ENCODE data around the gene CMSS1.
A peak's percentile ranks its signal among the peaks of the same experiment; 100 is the strongest.
"Not testable (repeated sequence)": the region's sequence is repeated elsewhere in the genome, so short reads cannot be mapped to it uniquely, and the experiment has no call there.

CMSS1 gene

DNA sequence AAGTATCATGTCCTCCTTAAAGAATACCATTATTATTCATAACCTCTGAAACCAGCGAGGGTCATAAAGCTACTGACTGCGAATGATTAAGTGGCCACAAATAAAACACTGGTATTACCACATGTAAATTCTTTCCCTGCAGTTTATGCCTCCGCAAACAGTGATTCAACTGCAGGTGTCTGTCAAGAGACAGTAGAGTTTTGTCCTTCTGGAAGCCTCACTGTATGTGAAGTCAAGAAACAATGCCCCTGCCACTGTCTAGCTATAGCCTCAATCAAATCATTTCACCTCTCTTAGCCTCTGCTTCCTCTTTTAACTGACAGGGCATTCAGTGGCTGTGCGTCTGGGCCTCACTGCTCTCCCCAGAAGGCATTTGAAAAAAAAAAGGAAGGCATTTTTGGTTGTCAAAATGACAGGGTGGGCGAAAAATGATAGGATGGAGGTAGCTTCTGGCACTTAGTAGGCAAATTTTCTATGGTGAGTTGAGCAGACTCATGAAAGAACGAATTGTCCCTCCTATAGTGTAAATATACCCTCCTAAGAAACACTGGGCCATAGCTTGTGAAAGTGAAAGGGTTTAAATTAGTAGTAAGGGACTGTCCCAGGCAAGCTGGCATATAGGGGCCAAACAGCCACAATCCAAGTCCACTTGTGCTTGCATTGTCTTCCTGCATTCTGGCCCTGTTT lies 229.9 kb downstream of the CMSS1 start:
- CTCF ChIA-PET, result no interaction called here

DNA sequence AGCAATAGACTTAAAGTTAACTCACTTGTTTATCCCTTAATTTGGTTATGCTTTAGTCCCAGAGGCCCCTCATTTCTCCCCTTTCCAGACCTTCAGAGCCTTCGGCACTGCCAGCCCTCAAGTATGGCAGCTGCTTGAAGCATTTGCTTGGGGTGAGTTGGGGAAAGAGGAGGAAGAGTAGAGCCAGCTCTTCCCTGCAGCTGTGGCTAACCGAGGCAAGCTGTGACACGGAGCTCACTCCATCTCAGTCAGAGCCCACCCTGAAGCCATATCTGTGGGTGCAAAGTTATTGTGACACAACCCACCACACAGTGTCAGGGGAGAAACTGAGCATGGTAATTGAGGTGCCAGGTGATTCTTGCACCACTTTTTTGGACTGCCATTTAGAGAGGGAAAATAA lies 230.6 kb downstream of the CMSS1 start:
- CTCF ChIA-PET, result no interaction called here
- POLR2A ChIA-PET, result interaction anchor here (0.9 kb wide), 1 partner anchor 65 kb away, joined by 4 read pairs; no protein-coding TSS in a partner anchor
- no peak for DNase-seq (ENCODE audit: extremely low spot score)
- no peak for TF ChIP-seq ELF4 (IDR thresholded peaks at IDR 0.05)
- no peak for TF ChIP-seq FOXK2 (IDR thresholded peaks at IDR 0.05)
- TF ChIP-seq ARNT (IDR thresholded peaks at IDR 0.05), result no peak
- TF ChIP-seq CTBP1 (IDR thresholded peaks at IDR 0.05; ENCODE audit: borderline replicate concordance), result no peak
- TF ChIP-seq SUZ12 (IDR thresholded peaks at IDR 0.05), result no peak
- TF ChIP-seq, protein P1, sequence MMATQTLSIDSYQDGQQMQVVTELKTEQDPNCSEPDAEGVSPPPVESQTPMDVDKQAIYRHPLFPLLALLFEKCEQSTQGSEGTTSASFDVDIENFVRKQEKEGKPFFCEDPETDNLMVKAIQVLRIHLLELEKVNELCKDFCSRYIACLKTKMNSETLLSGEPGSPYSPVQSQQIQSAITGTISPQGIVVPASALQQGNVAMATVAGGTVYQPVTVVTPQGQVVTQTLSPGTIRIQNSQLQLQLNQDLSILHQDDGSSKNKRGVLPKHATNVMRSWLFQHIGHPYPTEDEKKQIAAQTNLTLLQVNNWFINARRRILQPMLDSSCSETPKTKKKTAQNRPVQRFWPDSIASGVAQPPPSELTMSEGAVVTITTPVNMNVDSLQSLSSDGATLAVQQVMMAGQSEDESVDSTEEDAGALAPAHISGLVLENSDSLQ (IDR thresholded peaks at IDR 0.05), result no peak
- TF ChIP-seq FOXM1 (IDR thresholded peaks at IDR 0.05; ENCODE audit: borderline replicate concordance), result no peak
- TF ChIP-seq FOXA1 (IDR thresholded peaks at IDR 0.05), result no peak
- no peak for TF ChIP-seq NFRKB (IDR thresholded peaks at IDR 0.05)
- no peak for TF ChIP-seq HDGF (IDR thresholded peaks at IDR 0.05; ENCODE audit: borderline replicate concordance)
- TF ChIP-seq LEF1 (IDR thresholded peaks at IDR 0.05; ENCODE audit: borderline replicate concordance), result no peak

More for the DNA sequence above, 229.9 kb downstream of the CMSS1 start:
- TF ChIP-seq SUZ12 (IDR thresholded peaks at IDR 0.05), result no peak
- TF ChIP-seq BHLHE40 (IDR thresholded peaks at IDR 0.05; ENCODE audit: borderline replicate concordance), result no peak
- TF ChIP-seq, protein P1 (IDR thresholded peaks at IDR 0.05), result peak; percentile 65
- TF ChIP-seq FOXK2 (IDR thresholded peaks at IDR 0.05), result no peak
- POLR2A ChIA-PET, result interaction anchor here (0.9 kb wide), 1 partner anchor 65 kb away, joined by 4 read pairs; no protein-coding TSS in a partner anchor
- DNase-seq (ENCODE audit: extremely low spot score), result no peak

DNA sequence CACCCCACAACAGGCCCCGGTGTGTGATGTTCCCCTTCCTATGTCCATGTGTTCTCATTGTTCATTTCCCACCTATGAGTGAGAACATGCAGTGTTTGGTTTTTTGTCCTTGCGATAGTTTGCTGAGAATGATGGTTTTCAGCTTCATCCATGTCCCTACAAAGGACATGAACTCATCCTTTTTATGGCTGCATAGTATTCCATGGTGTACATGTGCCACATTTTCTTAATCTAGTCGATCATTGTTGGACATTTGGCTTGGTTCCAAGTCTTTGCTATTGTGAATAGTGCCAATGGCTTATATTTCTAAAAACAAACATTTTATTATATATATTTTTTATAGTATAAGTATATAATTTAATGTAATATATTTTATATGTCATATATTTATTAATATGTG lies 233.9 kb downstream of the CMSS1 start:
- DNase-seq (ENCODE audit: extremely low spot score); CTCF ChIA-PET; POLR2A ChIA-PET: not testable (repeated sequence)

DNA sequence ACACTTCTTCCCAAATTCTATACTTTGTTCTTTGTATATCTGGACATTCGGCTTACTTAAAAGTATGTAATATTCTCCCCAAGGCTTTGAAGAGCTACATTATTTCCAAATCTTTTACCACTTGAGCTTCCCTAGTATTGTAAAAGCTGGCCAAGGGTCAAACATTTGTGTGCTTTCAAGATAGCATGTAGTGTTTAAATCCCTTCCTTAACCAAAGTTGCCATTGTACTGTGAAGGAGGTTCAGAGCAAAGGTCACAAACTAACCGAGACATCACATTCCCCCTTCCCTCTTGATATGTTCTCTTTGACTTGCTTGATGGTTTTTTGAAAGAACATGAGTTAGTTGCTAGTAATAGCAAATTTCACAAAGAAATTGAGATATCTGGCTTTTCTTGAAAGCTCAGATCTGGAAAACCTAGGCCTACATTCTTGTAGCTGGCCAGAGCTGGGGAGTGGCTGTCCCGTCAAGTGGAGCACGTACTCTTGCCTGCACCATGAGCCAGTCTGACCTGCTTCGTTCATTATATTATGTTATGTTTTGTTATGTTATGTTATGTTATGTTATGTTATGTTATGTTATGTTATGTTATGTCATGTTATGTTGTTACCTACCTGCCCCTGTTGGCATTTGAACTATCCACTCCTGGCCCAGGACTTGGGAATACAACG lies 236.4 kb downstream of the CMSS1 start:
- no peak for TF ChIP-seq TARDBP (IDR thresholded peaks at IDR 0.05)
- no peak for TF ChIP-seq ELF4 (IDR thresholded peaks at IDR 0.05)
- no peak for DNase-seq (ENCODE audit: extremely low spot score)
- CTCF ChIA-PET, result no interaction called here
- POLR2A ChIA-PET, result no interaction called here

DNA sequence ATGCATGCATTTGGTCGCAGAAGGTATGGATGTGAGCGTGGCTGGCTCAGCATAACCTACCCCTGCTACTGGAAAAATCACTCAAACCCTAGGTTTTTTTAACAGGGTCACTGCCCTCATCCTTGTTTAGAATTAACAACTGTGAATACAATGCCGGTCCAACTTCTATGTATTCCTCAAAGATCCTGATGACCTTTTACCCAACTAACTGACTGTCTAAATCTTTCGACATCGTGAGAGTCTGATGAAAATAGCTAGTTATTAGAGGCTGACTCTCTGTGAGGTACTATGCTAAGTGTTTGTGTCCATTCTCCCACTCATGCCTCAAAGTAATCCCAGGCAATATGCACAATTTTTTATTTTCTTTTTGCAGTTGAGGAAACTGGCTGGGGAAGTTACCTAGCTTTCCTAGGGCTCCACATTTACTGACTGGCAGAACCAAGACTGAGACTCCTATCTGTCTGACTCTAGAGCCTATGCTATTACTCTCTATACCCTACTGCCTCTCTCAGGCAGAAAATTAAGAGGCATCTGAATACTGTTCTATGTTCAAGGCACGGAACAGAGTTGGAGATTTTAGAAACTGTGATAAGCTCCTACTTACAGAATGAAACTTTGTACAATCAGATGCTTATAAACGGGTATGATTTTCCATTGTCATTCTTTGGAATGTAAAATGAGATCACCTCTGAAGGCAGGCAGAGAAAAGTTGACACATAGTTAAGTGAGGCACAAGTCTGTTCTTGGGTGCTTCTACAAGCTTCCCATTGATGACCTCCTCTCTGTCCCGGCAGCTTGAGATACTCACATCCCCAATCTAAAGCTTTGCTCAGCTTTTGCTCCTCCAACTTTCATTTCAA lies 240.3 kb downstream of the CMSS1 start:
- TF ChIP-seq FOXM1 (IDR thresholded peaks at IDR 0.05; ENCODE audit: borderline replicate concordance) (no peak), FOXA1 (IDR thresholded peaks at IDR 0.05) (no peak), L3MBTL2 (conservative IDR thresholded peaks at IDR 0.05) (no peak), FOXK2 (IDR thresholded peaks at IDR 0.05) (no peak), TARDBP (IDR thresholded peaks at IDR 0.05) (no peak), ARNT (IDR thresholded peaks at IDR 0.05) (no peak), SP1 (IDR thresholded peaks at IDR 0.05) (no peak), CTBP1 (IDR thresholded peaks at IDR 0.05; ENCODE audit: borderline replicate concordance) (no peak), HDGF (IDR thresholded peaks at IDR 0.05; ENCODE audit: borderline replicate concordance) (no peak), ELF4 (IDR thresholded peaks at IDR 0.05) (no peak), ZNF384 (IDR thresholded peaks at IDR 0.05) (no peak), BHLHE40 (IDR thresholded peaks at IDR 0.05; ENCODE audit: borderline replicate concordance) (no peak), NFRKB (IDR thresholded peaks at IDR 0.05) (no peak), LEF1 (IDR thresholded peaks at IDR 0.05; ENCODE audit: borderline replicate concordance) (no peak), SUZ12 (IDR thresholded peaks at IDR 0.05) (no peak)
- TF ChIP-seq, protein P1 (IDR thresholded peaks at IDR 0.05), result no peak
- no peak for DNase-seq (ENCODE audit: extremely low spot score)
- ChIA-PET CTCF (no interaction called here), POLR2A (interaction anchor here (0.6 kb wide), 1 partner anchor 16 kb away, joined by 3 read pairs; no protein-coding TSS in a partner anchor)

DNA sequence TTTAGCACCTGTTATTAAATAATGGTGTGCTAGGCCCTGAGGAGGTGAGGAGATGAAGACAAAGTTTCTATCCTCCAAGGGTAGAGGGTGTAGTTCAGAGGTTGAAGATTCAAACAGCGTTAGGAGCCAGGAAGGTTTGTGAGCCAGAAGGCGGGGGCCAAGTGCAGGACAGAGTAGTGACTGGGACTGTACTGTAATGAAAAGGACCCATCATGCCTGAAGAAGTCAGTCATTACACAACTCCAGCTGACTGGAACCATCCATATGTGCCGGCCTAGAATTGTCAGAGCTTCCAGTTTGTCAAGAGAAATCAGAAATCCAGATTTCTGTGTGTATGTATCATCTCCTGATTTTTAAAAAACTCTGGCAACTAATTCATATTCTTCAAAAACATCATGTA lies 241.8 kb downstream of the CMSS1 start:
- ChIA-PET POLR2A (no interaction called here), CTCF (no interaction called here)
- DNase-seq (ENCODE audit: extremely low spot score), result no peak
- TF ChIP-seq ELF4 (IDR thresholded peaks at IDR 0.05), result no peak
- no peak for TF ChIP-seq SP1 (IDR thresholded peaks at IDR 0.05)
- TF ChIP-seq ARNT (IDR thresholded peaks at IDR 0.05), result no peak
- no peak for TF ChIP-seq FOXM1 (IDR thresholded peaks at IDR 0.05; ENCODE audit: borderline replicate concordance)
- TF ChIP-seq L3MBTL2 (conservative IDR thresholded peaks at IDR 0.05), result no peak
- no peak for TF ChIP-seq NFRKB (IDR thresholded peaks at IDR 0.05)
- no peak for TF ChIP-seq FOXA1 (IDR thresholded peaks at IDR 0.05)
- TF ChIP-seq HDGF (IDR thresholded peaks at IDR 0.05; ENCODE audit: borderline replicate concordance), result no peak
- no peak for TF ChIP-seq FOXK2 (IDR thresholded peaks at IDR 0.05)
